Measurements from ENCODE around the gene LCN10. TPM values are rescaled to one million over a fixed set of nuclear protein-coding genes. Genes with fewer than 3 reads are reported as not detected.
A peak's percentile ranks its signal among the peaks of the same experiment; 100 is the strongest.

The LCN10 gene
- total and polyA plus RNA-seq, 9 of the 15 experiments (the other 6 are each of a cell fraction or from before 2014, with no cell fraction given): 0.10 to 0.21 (median 0.14) TPM; not detected in 6

DNA sequence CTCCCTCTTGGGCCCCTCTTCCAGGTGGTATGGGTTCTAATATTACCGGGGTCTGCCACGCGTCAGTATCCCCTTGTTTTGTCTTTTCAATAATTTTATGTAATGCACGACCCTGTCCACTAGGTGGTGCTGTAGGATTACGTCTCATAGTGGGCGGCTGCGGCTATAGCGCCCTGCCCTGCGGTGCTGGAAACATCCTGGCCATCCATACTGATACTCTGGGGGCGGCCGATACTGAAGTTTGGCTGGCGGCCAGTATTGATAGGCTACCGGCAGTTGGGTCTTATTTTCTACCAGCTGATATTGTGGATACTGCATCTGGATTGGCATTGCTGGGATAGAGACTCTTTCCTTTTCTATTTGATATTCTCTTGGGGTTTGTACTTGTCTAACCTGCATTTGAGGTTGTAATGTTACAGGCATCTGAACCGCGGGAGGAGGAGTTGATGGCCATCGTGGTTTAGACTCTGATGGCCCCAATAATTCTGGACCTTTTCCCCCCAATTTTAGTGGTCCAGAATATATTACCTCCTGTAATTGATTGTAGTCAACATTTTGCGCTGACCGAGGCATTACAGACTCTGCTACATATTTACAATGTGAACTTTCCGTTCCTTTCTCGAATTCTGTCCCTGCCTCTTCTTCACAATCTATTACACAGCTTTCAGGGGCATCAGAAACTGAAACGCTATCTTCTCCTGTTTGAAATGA, 45.1 kb upstream of the LCN10 start (continued):
- TF ChIP-seq, protein P1, sequence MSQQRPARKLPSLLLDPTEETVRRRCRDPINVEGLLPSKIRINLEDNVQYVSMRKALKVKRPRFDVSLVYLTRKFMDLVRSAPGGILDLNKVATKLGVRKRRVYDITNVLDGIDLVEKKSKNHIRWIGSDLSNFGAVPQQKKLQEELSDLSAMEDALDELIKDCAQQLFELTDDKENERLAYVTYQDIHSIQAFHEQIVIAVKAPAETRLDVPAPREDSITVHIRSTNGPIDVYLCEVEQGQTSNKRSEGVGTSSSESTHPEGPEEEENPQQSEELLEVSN (IDR thresholded peaks at IDR 0.05; ENCODE audit: borderline replicate concordance in 1 of 2, extremely low read depth in 1 of 2, insufficient read depth in 1 of 2, insufficient read length in 1 of 2, low read depth in 1 of 2, low read length in 1 of 2, poor library complexity in 1 of 2, severe bottlenecking in 1 of 2): no peak
- TF ChIP-seq, protein P2, sequence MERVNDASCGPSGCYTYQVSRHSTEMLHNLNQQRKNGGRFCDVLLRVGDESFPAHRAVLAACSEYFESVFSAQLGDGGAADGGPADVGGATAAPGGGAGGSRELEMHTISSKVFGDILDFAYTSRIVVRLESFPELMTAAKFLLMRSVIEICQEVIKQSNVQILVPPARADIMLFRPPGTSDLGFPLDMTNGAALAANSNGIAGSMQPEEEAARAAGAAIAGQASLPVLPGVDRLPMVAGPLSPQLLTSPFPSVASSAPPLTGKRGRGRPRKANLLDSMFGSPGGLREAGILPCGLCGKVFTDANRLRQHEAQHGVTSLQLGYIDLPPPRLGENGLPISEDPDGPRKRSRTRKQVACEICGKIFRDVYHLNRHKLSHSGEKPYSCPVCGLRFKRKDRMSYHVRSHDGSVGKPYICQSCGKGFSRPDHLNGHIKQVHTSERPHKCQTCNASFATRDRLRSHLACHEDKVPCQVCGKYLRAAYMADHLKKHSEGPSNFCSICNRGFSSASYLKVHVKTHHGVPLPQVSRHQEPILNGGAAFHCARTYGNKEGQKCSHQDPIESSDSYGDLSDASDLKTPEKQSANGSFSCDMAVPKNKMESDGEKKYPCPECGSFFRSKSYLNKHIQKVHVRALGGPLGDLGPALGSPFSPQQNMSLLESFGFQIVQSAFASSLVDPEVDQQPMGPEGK (CRISPR knock-in tag; IDR thresholded peaks at IDR 0.05; ENCODE audit: borderline replicate concordance): no peak
- no peak for TF ChIP-seq MYNN (IDR thresholded peaks at IDR 0.05)
- no peak for TF ChIP-seq MYNN (CRISPR knock-in tag; IDR thresholded peaks at IDR 0.05)
- no peak for TF ChIP-seq HDGF (IDR thresholded peaks at IDR 0.05)
- peak; percentile 34; the same call in 1 of the 2 replicates for TF ChIP-seq TCF3 (CRISPR knock-in tag; IDR thresholded peaks at IDR 0.05)
- TF ChIP-seq, protein P3, sequence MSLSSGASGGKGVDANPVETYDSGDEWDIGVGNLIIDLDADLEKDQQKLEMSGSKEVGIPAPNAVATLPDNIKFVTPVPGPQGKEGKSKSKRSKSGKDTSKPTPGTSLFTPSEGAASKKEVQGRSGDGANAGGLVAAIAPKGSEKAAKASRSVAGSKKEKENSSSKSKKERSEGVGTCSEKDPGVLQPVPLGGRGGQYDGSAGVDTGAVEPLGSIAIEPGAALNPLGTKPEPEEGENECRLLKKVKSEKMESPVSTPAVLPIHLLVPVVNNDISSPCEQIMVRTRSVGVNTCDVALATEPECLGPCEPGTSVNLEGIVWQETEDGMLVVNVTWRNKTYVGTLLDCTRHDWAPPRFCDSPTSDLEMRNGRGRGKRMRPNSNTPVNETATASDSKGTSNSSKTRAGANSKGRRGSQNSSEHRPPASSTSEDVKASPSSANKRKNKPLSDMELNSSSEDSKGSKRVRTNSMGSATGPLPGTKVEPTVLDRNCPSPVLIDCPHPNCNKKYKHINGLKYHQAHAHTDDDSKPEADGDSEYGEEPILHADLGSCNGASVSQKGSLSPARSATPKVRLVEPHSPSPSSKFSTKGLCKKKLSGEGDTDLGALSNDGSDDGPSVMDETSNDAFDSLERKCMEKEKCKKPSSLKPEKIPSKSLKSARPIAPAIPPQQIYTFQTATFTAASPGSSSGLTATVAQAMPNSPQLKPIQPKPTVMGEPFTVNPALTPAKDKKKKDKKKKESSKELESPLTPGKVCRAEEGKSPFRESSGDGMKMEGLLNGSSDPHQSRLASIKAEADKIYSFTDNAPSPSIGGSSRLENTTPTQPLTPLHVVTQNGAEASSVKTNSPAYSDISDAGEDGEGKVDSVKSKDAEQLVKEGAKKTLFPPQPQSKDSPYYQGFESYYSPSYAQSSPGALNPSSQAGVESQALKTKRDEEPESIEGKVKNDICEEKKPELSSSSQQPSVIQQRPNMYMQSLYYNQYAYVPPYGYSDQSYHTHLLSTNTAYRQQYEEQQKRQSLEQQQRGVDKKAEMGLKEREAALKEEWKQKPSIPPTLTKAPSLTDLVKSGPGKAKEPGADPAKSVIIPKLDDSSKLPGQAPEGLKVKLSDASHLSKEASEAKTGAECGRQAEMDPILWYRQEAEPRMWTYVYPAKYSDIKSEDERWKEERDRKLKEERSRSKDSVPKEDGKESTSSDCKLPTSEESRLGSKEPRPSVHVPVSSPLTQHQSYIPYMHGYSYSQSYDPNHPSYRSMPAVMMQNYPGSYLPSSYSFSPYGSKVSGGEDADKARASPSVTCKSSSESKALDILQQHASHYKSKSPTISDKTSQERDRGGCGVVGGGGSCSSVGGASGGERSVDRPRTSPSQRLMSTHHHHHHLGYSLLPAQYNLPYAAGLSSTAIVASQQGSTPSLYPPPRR (CRISPR knock-in tag; IDR thresholded peaks at IDR 0.05; ENCODE audit: borderline replicate concordance): no peak
- peak; percentile 43; the same call in 1 of the 2 replicates for TF ChIP-seq EP300 (IDR thresholded peaks at IDR 0.05; ENCODE audit: low read length)
- TF ChIP-seq SAFB2 (IDR thresholded peaks at IDR 0.05; ENCODE audit: borderline replicate concordance, low read depth, low read length, severe bottlenecking): no peak
- TF ChIP-seq YBX1 (IDR thresholded peaks at IDR 0.05): no peak
- TF ChIP-seq, protein P4, sequence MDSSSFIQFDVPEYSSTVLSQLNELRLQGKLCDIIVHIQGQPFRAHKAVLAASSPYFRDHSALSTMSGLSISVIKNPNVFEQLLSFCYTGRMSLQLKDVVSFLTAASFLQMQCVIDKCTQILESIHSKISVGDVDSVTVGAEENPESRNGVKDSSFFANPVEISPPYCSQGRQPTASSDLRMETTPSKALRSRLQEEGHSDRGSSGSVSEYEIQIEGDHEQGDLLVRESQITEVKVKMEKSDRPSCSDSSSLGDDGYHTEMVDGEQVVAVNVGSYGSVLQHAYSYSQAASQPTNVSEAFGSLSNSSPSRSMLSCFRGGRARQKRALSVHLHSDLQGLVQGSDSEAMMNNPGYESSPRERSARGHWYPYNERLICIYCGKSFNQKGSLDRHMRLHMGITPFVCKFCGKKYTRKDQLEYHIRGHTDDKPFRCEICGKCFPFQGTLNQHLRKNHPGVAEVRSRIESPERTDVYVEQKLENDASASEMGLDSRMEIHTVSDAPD (CRISPR knock-in tag; IDR thresholded peaks at IDR 0.05): no peak
- TF ChIP-seq SMARCA4 (IDR thresholded peaks at IDR 0.05): peak; percentile 46; the same call in 1 of the 2 replicates
- TF ChIP-seq ZNF584 (CRISPR knock-in tag; IDR thresholded peaks at IDR 0.05; ENCODE audit: low read depth): no peak
- TF ChIP-seq CBX2 (IDR thresholded peaks at IDR 0.05; ENCODE audit: insufficient read depth, low read length, poor library complexity, severe bottlenecking): no peak
- peak; percentile 68; the same call in 1 of the 2 replicates for TF ChIP-seq RB1 (IDR thresholded peaks at IDR 0.05; ENCODE audit: low read depth)
